Measurements from ENCODE around the gene LIMS2.

LIMS2 gene

GRCh38 chr2:127673291-127674069, 1.9 kb downstream of the LIMS2 start:
- WGBS (ENCODE audit: extremely low coverage, insufficient coverage, insufficient read length), result no CpG with 5 or more reads among the region's 17 CpGs
- Histone ChIP-seq H2BK5ac (ENCODE audit: low read depth, low read length, poor library complexity) (no peak overlapping the region), H3K4me3 (ENCODE audit: low read depth, low read length) (no peak overlapping the region)

GRCh38 chr2:127672341-127673224, 2.7 kb downstream of the LIMS2 start:
- peaks cover 3% of the 10 kb centered on the region for H3K79me2 ChIP-seq (ENCODE audit: control insufficient read depth, insufficient read depth, low read length, poor library complexity)
- H3K14ac ChIP-seq (ENCODE audit: low read length), result no peak overlapping the region
- no peak overlapping the region for H3K9ac ChIP-seq (ENCODE audit: low read length)
- H4K8ac ChIP-seq (ENCODE audit: low read depth, low read length), result no peak overlapping the region
- no peak overlapping the region for H4K91ac ChIP-seq (ENCODE audit: low read depth, low read length)
- no peak overlapping the region for H3K4me2 ChIP-seq (ENCODE audit: low read length)
- peaks cover 2% of the 10 kb centered on the region for H3K9me3 ChIP-seq (ENCODE audit: insufficient read depth, low read depth, low read length)
- no peak overlapping the region for H2BK120ac ChIP-seq (ENCODE audit: insufficient read depth, low read length, poor library complexity)
- H3K79me1 ChIP-seq (ENCODE audit: low read length), result peaks cover 5% of the 10 kb centered on the region
- no peak overlapping the region for H3K23ac ChIP-seq (ENCODE audit: low read length)
- no peak overlapping the region for H2AFZ ChIP-seq (ENCODE audit: insufficient read depth, low read length, poor library complexity)
- peaks cover 4% of the 10 kb centered on the region for H3K27me3 ChIP-seq (ENCODE audit: insufficient read depth, low read length)
- no peak overlapping the region for H2BK12ac ChIP-seq (ENCODE audit: low read length)
- no peak overlapping the region for H4K12ac ChIP-seq (ENCODE audit: low read depth, low read length)
- H3K18ac ChIP-seq (ENCODE audit: low read length), result no peak overlapping the region
- H3K36me3 ChIP-seq (ENCODE audit: control insufficient read depth in 1 of 2, insufficient read depth in 2 of 2, low read length in 2 of 2), result no peaks in the 10 kb centered on the region
- H3K4ac ChIP-seq (ENCODE audit: low read depth, low read length), result no peak overlapping the region
- no peak overlapping the region for H3K27ac ChIP-seq (ENCODE audit: low read depth, low read length)
- H3K4me1 ChIP-seq (ENCODE audit: control insufficient read depth in 1 of 2, insufficient read depth in 2 of 2, low read length in 2 of 2), result peaks cover 6 to 8% of the 10 kb centered on the region in 2 experiments
- DNase-seq, result peak; percentile 21 to 42
- no peak overlapping the region for H2AK5ac ChIP-seq (ENCODE audit: low read length)
- no CpG with 5 or more reads among the region's 20 CpGs for WGBS (ENCODE audit: extremely low coverage, insufficient coverage, insufficient read length)
- H3K4me3 ChIP-seq (ENCODE audit: low read depth, low read length), result no peak overlapping the region
- no peak overlapping the region for H2BK5ac ChIP-seq (ENCODE audit: low read depth, low read length, poor library complexity)

More at GRCh38 chr2:127673291-127674069, 1.9 kb downstream of the LIMS2 start:
- no peak overlapping the region for H3K18ac ChIP-seq (ENCODE audit: low read length)
- H3K36me3 ChIP-seq (ENCODE audit: control insufficient read depth in 1 of 2, insufficient read depth in 2 of 2, low read length in 2 of 2), result no peaks in the 10 kb centered on the region
- peaks cover 3% of the 10 kb centered on the region for H3K79me2 ChIP-seq (ENCODE audit: control insufficient read depth, insufficient read depth, low read length, poor library complexity)
- no peak overlapping the region for H2AFZ ChIP-seq (ENCODE audit: insufficient read depth, low read length, poor library complexity)
- no peak overlapping the region for H3K27ac ChIP-seq (ENCODE audit: low read depth, low read length)
- no peak for DNase-seq
- H4K12ac ChIP-seq (ENCODE audit: low read depth, low read length), result no peak overlapping the region
- no peak overlapping the region for H2BK120ac ChIP-seq (ENCODE audit: insufficient read depth, low read length, poor library complexity)
- no peak overlapping the region for H3K14ac ChIP-seq (ENCODE audit: low read length)
- H3K9me3 ChIP-seq (ENCODE audit: insufficient read depth, low read depth, low read length), result peaks cover 4% of the 10 kb centered on the region
- no peak overlapping the region for H4K91ac ChIP-seq (ENCODE audit: low read depth, low read length)
- H3K27me3 ChIP-seq (ENCODE audit: insufficient read depth, low read length), result peaks cover 4% of the 10 kb centered on the region
- H3K9ac ChIP-seq (ENCODE audit: low read length), result no peak overlapping the region
- H3K4ac ChIP-seq (ENCODE audit: low read depth, low read length), result no peak overlapping the region
- no peak overlapping the region for H2BK12ac ChIP-seq (ENCODE audit: low read length)
- H3K23ac ChIP-seq (ENCODE audit: low read length), result no peak overlapping the region
- peaks cover 6 to 8% of the 10 kb centered on the region in 2 experiments for H3K4me1 ChIP-seq (ENCODE audit: control insufficient read depth in 1 of 2, insufficient read depth in 2 of 2, low read length in 2 of 2)
- H4K8ac ChIP-seq (ENCODE audit: low read depth, low read length), result no peak overlapping the region
- H2AK5ac ChIP-seq (ENCODE audit: low read length), result no peak overlapping the region
- H3K79me1 ChIP-seq (ENCODE audit: low read length), result peaks cover 5% of the 10 kb centered on the region
- H3K4me2 ChIP-seq (ENCODE audit: low read length), result peak overlapping the region; percentile 80

DNA sequence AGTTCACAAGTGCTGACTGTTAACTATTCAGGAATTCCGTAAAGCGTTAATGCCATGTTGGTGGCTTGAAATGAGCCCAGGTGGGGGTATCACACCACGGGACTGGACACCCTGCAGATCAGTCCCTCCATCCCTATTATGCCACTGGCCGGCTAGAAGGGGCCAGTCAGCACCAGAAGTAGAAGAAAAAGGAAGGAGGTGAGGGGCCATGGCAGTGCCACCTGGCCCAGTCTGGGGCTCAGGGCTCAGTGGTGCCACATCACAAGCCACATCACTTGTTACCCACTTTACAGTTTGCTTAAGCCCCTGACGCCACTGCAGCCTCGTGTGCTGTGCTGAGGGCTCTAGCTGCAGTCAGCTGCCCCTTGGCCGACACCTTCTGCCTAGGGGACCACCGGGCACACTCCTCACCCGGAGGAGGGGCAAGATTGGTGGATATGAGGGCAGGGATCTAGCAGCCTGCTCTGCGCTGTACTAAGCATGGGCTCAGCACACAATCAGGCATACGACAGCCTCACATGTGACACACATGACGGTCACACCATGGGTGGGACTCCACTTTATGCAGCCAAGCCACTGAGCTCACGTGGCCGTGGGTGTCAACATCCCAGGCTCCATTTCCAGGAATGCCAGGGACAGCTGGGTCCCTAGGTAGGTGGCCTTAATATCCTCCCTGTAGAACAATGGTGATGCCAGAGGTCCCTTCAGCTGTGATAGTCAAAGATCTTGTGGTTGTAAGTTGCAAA, 3.6 kb downstream of the LIMS2 start:
- Histone ChIP-seq H3K4me1 (ENCODE audit: control insufficient read depth in 1 of 2, insufficient read depth in 2 of 2, low read length in 2 of 2) (peaks cover 6 to 8% of the 10 kb centered on the region in 2 experiments), H2AK5ac (ENCODE audit: low read length) (no peak overlapping the region), H2BK5ac (ENCODE audit: low read depth, low read length, poor library complexity) (no peak overlapping the region), H2BK12ac (ENCODE audit: low read length) (no peak overlapping the region), H3K27ac (ENCODE audit: low read depth, low read length) (no peak overlapping the region), H4K91ac (ENCODE audit: low read depth, low read length) (no peak overlapping the region), H3K4me2 (ENCODE audit: low read length) (no peak overlapping the region), H3K4ac (ENCODE audit: low read depth, low read length) (no peak overlapping the region), H3K4me3 (ENCODE audit: low read depth, low read length) (no peak overlapping the region), H2AFZ (ENCODE audit: insufficient read depth, low read length, poor library complexity) (no peak overlapping the region), H3K79me1 (ENCODE audit: low read length) (peaks cover 5% of the 10 kb centered on the region), H4K8ac (ENCODE audit: low read depth, low read length) (no peak overlapping the region), H3K79me2 (ENCODE audit: control insufficient read depth, insufficient read depth, low read length, poor library complexity) (peaks cover 3% of the 10 kb centered on the region), H3K14ac (ENCODE audit: low read length) (no peak overlapping the region), H3K23ac (ENCODE audit: low read length) (no peak overlapping the region), H4K12ac (ENCODE audit: low read depth, low read length) (no peak overlapping the region), H3K36me3 (ENCODE audit: control insufficient read depth in 1 of 2, insufficient read depth in 2 of 2, low read length in 2 of 2) (no peaks in the 10 kb centered on the region), H2BK120ac (ENCODE audit: insufficient read depth, low read length, poor library complexity) (no peak overlapping the region), H3K27me3 (ENCODE audit: insufficient read depth, low read length) (peaks cover 4% of the 10 kb centered on the region), H3K9ac (ENCODE audit: low read length) (no peak overlapping the region), H3K18ac (ENCODE audit: low read length) (no peak overlapping the region), H3K9me3 (ENCODE audit: insufficient read depth, low read depth, low read length) (peaks cover 2% of the 10 kb centered on the region)
- DNase-seq, result no peak
- WGBS (ENCODE audit: extremely low coverage, insufficient coverage, insufficient read length), result no CpG with 5 or more reads among the region's 14 CpGs

DNA sequence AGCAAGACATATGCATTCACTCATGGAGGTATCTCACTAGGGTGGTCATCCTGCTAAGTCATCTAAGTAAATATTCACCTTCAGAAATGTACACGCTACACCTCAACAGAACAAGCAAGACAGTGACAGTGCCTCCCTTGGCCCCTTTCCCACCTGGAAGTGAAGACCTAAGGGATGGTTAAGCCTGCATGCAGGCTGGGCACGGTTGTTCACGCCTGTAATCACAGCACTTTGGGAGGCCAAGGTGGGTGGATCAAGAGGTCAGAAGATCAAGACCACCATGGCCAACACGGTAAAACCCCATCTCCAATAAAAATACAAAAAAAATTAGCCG, 4.4 kb downstream of the LIMS2 start:
- Histone ChIP-seq H3K4me2 (ENCODE audit: low read length) (no peak overlapping the region), H3K27me3 (ENCODE audit: insufficient read depth, low read length) (peaks cover 4% of the 10 kb centered on the region), H4K12ac (ENCODE audit: low read depth, low read length) (no peak overlapping the region), H3K79me1 (ENCODE audit: low read length) (peaks cover 5% of the 10 kb centered on the region), H3K14ac (ENCODE audit: low read length) (no peak overlapping the region), H2BK5ac (ENCODE audit: low read depth, low read length, poor library complexity) (no peak overlapping the region), H3K9ac (ENCODE audit: low read length) (no peak overlapping the region), H3K23ac (ENCODE audit: low read length) (no peak overlapping the region), H3K4me1 (ENCODE audit: control insufficient read depth in 1 of 2, insufficient read depth in 2 of 2, low read length in 2 of 2) (peaks cover 6 to 8% of the 10 kb centered on the region in 2 experiments), H2BK120ac (ENCODE audit: insufficient read depth, low read length, poor library complexity) (no peak overlapping the region), H2AFZ (ENCODE audit: insufficient read depth, low read length, poor library complexity) (no peak overlapping the region), H4K91ac (ENCODE audit: low read depth, low read length) (no peak overlapping the region), H3K36me3 (ENCODE audit: control insufficient read depth in 1 of 2, insufficient read depth in 2 of 2, low read length in 2 of 2) (no peaks in the 10 kb centered on the region), H4K8ac (ENCODE audit: low read depth, low read length) (no peak overlapping the region), H3K27ac (ENCODE audit: low read depth, low read length) (no peak overlapping the region), H3K18ac (ENCODE audit: low read length) (no peak overlapping the region), H3K4ac (ENCODE audit: low read depth, low read length) (no peak overlapping the region), H2BK12ac (ENCODE audit: low read length) (no peak overlapping the region), H3K79me2 (ENCODE audit: control insufficient read depth, insufficient read depth, low read length, poor library complexity) (peaks cover 3% of the 10 kb centered on the region), H2AK5ac (ENCODE audit: low read length) (no peak overlapping the region), H3K4me3 (ENCODE audit: low read depth, low read length) (no peak overlapping the region), H3K9me3 (ENCODE audit: insufficient read depth, low read depth, low read length) (peaks cover 2% of the 10 kb centered on the region)
- DNase-seq, result no peak
- WGBS (ENCODE audit: extremely low coverage, insufficient coverage, insufficient read length), result no CpG with 5 or more reads among the region's 5 CpGs

All from trophoblast cell (in vitro differentiated cells and primary cell).